ENCODE results near the gene INPP5A.

- TF ChIP-seq OSR1 (CRISPR knock-in tag; IDR thresholded peaks at IDR 0.05) (no peak), CREB5 (CRISPR knock-in tag; IDR thresholded peaks at IDR 0.05; ENCODE audit: low read depth) (no peak), GLIS3 (CRISPR knock-in tag; IDR thresholded peaks at IDR 0.05) (no peak), ARNTL (CRISPR knock-in tag; IDR thresholded peaks at IDR 0.05; ENCODE audit: borderline replicate concordance, low read depth) (no peak), RARB (CRISPR knock-in tag; IDR thresholded peaks at IDR 0.05) (no peak), ZFP30 (CRISPR knock-in tag; IDR thresholded peaks at IDR 0.05) (no peak), PATZ1 (CRISPR knock-in tag; IDR thresholded peaks at IDR 0.05; ENCODE audit: borderline replicate concordance) (no peak), CSDC2 (CRISPR knock-in tag; IDR thresholded peaks at IDR 0.05) (no peak)
- TF ChIP-seq, protein P1, sequence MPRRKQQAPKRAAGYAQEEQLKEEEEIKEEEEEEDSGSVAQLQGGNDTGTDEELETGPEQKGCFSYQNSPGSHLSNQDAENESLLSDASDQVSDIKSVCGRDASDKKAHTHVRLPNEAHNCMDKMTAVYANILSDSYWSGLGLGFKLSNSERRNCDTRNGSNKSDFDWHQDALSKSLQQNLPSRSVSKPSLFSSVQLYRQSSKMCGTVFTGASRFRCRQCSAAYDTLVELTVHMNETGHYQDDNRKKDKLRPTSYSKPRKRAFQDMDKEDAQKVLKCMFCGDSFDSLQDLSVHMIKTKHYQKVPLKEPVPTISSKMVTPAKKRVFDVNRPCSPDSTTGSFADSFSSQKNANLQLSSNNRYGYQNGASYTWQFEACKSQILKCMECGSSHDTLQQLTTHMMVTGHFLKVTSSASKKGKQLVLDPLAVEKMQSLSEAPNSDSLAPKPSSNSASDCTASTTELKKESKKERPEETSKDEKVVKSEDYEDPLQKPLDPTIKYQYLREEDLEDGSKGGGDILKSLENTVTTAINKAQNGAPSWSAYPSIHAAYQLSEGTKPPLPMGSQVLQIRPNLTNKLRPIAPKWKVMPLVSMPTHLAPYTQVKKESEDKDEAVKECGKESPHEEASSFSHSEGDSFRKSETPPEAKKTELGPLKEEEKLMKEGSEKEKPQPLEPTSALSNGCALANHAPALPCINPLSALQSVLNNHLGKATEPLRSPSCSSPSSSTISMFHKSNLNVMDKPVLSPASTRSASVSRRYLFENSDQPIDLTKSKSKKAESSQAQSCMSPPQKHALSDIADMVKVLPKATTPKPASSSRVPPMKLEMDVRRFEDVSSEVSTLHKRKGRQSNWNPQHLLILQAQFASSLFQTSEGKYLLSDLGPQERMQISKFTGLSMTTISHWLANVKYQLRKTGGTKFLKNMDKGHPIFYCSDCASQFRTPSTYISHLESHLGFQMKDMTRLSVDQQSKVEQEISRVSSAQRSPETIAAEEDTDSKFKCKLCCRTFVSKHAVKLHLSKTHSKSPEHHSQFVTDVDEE (CRISPR knock-in tag; IDR thresholded peaks at IDR 0.05): no peak
Observed at GRCh38 chr10:132746386-132746785, 208.8 kb downstream of the INPP5A start.

Measured in SK-N-SH treated with all-trans-retinoic acid at 6 μM for 48 hours (cell line).